HG03097 (cell line): ENCODE measurements around the gene AGXT.
"Not testable (repeated sequence)": the region's sequence is repeated elsewhere in the genome, so short reads cannot be mapped to it uniquely, and the experiment has no call there.

Source experiments
- ATAC-seq: cut with Tn5 transposase; IDR thresholded peaks from one replicate; pipeline ENCODE4 v1.9.1; 2021; ENCODE audit not compliant: unreplicated experiment, low FRiP score

The AGXT gene

DNA sequence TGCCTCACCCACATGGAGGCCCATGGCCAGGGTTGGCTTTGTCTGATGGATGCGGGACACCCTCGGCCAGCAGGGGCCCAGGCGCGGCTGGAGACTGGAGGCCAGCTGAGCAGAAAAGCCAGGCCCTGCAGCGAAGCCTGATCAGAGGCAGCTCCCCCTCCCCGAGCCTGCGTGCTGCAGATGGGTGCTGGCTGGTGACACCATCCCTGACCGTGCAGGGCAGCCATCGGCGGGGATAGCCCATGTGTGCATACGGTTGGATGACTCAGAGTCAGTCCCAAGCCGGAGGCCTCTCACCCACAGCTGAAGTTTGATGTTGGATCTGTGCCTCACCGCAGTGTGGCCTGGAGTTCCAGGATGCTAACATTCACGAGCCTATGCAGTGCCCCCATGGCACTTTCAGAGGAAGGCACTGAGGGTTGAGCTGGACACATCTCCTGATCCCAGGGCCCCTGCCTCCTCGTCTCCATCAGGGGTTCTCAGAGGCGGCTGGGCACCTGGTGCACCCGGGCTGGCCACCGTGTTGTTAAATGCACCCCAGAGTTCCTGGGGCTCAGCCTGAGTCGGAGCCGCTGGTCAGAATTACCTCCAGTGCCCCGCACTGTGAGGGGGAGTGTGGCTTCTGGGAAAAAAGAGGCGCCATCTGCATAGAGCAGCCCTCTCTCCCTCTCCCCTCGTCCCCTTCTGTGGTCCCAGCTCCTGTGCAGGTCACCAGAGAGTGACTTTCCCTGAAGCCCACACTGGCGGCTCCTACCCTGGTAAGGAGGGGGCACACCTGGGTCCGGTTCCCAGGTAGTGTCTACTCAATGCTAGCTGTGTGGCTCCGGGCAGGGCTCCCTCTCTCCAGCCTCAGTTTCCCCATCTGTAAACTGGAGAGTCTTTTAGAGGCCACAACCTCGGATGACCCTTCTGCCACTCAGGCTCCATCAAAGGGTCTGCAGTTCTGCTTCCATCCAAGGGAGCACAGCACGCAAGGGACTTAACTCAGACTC, 29.2 kb upstream of the AGXT start:
- no peak for ATAC-seq

DNA sequence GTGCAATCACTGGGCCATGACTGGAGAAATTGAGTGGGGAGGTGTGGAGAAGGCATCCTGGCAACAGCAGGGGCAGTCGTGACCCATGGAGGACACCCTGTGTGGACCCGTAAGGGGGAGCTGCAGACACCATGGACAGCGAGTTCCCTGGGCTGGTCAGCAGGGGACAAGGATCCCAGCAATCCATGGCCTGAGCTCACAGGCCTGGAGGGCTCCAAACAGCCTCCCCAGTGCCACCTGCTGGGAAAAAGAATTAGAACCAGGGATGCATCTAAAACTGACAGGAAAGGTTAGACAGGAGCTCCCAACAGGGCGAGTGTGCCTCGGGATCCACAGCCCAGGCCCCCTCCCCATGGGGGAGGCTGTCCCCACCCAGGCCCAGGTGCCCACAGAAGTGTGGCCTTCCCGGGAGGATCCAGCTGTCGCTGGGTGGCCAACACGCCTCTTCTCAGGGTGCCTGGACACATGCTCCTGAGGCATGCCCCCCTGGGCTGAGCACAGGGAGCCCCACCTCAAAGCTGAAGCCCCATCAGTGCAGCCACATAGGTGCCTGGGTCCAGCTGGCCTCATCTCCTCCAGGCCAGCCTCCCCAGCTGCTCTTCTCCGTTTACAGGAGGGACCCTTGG, 28.1 kb upstream of the AGXT start:
- ATAC-seq = no peak

DNA sequence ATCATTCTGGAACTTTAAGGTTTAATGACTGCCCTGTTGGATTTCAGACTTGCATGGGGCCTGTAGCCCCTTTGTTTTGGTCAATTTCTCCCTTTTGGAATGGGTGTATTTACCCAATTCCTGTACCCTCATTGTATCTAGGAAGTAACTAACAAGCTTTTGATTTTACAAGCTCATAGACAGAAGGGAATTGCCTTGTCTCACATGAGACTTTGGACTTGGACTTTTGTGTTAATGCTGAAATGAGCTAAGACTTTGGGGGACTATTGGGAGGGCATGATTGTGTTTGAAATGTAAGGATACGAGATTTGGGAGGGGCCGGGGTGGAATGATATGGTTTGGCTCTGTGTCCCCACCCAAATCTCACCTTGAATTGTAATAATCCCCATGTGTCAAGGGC, 22.3 kb upstream of the AGXT start:
- not testable (repeated sequence) for ATAC-seq

DNA sequence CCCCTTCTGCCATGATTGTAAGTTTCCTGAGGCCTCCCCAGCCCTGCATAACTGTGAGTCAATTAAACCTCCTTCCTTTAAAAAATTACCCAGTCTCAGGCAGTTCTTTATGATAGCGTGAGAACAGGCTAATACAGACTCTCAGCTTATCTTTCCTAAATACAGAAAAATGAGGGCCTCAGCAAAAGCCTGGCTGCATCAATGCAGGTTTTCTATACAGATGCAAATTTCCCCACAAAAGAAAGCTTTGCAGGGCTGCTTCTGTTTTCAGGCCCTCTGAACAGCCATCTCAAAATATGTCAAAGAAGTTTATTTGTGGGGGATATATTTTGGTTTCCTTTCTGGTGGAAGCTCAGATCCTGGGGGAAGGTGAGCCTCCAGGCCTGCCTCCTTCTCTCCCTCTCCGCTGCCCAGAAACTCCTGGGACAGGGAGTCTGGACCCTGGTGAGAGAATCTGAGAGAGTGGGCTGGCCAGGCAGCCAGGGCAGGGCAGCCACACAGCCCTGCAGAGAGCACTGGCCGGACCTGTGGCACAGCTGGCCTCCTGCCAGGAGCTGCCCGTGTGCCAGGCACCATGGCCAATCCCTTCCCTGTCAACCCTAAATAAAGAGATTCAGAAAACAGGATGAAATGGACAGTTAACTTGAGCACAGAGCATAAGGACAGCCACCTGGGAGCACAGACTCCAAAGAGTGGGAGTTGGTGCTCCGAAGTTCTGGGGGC, 21.6 kb upstream of the AGXT start:
- ATAC-seq = no peak

DNA sequence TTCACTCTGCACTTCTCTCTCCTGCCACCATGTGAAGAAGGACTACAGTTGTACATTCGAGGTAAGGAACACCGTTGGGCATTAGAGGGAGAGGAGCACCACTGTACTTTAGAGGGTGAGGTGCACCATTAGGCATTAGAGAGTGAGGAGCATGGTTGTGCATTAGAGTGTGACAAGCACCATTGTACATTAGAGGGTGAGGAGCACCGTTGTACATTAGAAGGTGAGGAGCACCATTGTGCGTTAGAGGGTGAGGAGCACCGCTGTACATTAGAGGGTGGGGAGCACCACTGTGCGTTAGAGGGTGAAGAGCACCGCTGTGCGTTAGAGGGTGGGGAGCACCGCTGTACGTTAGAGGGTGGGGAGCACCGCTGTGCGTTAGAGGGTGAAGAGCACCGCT, 20.8 kb upstream of the AGXT start:
- no peak for ATAC-seq

DNA sequence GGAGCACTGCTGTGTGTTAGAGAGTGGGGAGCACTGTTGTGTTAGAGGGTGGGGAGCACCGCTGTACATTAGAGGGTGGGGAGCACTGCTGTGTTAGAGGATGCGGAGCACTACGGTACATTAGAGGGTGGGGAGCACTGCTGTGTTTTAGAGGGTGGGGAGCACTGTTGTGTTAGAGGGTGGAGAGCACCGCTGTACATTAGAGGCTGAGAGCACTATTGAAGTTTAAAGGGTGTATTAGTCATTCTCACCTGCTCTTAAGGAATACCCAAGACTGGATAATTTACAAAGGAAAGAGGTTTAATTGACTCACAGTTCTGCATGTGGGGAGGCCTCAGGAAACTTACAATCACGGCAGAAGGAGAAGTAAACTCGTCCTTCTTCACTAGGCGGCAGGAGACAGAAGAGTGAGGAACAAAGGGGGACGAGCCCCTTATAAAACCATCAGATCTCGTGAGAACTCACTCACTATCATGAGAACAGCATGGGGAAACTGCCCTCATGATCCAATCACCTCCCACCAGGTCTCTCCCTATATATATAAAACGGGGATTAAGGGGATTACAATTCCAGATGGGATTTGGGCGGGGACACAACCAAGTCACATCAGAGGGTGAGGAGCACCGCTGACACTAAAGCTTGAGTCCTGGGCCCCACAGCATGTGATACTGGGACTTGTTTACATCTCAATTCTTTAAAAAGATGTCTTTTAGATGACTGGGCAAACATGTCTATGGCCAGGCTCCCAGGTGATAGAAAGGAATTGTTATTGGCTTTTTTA, 19.5 kb upstream of the AGXT start:
- ATAC-seq = no peak

DNA sequence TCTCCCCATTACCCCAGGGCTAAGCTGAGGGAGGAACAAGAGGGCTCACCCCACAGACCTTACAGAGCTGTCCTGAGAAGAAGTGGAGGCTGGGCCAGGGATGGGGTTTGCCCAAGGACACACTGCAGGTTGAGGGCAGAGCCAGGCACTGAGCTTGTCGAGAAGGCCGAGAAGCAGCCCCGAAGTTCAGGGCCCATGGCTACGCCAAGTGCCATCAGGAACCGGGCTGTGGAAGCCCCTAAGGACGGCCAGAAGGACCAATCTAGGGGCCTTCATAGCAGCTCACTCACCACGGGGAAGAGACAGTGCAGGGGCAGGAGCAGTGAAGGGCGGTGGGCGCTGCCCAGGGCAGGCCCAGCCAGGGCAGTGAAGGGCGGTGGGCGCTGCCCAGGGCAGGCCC, 18.6 kb upstream of the AGXT start:
- ATAC-seq = no peak

DNA sequence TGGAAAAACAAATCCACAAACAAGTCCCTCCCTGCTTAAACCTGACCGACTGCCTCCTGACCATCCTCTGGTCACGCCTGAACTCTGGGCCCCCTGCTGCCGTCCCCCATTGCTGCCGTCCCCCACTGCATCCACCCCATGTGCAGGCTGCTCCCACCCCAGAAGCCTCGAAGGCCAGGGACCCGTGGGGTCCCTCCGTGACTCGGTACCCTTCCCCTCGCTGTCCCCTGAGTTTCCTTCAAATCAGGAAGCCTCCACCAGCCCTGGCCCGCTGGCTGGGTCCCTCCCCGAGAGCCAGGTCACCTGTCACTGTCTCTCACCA, 17.9 kb upstream of the AGXT start:
- no peak for ATAC-seq

DNA sequence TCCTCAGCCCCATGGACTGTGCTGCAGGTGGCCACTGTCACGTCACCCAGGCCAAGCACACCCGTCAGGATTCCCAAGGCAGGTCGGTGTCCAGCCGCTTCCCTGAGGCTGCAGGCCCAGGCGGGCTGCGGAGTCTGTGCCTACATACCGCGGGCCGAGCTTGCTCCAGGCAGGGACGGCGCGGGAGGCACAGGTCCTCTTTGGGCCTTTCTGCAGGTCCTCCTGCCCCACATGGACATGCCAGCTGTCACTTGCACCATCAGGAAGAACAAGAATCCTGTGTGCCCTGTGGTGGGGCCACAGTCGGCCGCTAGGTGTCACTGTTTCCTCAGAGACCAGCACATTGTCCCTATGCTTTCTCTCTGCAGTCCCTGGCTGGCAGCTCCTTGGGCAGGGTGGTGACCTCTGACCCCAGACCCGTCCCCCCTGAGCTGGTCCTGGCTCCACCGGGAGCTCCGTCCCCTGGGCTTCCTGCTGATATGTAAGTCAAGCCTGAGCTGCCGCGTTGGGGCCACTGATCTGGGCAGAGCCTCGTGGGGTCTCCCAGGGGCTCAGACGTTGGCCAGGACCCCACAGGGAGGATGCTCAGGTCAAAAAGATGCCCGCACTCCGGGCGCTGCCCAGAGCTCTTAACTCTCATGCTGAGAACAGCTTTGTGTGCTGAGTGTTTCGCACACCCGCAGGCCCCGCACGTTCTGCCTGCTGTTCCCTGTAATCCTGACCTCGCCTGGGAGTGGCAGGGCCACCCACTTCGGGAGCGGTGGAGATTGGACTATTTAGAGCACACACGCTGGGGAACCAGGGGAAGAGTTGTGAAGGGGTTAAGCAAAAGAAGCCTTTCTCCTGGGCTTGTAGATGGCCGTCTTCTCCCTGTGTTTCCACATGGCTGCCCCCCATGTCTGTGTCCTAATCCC, 17.3 kb upstream of the AGXT start:
- no peak for ATAC-seq

DNA sequence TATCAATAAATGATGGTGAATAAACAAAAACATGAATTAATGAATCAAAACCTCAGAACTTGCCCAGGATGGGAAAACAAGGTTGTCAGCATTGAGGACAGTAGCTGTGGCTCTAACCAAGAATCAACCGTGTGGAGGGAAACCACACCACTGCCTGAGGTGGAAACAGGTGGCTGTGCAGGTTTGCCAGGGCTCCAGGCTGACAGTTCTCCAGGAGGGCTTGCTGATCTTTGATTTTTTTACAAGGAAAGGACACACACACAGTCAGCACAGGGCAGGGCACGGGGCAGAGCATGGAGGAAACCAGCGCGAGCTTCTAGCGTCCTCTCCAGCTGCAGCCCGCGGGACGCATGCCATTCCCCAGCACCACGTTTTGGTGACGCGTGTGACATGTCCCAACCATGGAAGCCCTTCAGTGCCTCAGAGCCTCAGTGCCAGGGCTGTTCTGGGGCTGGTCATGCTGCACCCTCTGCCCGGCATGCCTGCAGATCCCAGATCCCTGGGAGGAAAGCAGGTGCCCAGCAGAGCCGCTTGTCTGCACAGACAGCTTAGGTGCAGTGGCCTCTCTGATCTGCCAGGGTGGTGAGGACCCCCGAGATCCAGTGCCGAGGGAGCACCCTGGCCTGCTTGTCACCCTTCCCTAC, 15.8 kb upstream of the AGXT start:
- ATAC-seq = no peak

DNA sequence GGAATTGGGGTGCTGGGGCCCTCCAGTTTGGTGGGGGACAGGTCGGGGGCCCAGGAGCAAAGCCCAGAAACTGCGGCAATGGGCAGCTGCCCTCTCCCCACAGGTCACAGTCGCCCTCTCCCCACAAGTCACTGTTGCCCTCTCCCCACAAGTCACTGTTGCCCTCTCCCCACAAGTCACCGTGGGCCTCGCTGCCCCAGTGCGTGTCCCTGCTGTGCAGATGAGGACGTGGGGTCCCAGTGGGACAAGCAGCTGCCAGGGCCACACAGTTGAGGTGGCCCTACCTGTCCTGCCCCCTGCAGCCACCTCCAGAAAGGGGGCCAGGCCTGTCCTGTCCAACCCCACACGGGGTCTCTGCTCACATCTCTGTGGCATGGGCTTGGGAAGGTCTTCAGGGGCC, 13.0 kb upstream of the AGXT start:
- ATAC-seq = no peak

DNA sequence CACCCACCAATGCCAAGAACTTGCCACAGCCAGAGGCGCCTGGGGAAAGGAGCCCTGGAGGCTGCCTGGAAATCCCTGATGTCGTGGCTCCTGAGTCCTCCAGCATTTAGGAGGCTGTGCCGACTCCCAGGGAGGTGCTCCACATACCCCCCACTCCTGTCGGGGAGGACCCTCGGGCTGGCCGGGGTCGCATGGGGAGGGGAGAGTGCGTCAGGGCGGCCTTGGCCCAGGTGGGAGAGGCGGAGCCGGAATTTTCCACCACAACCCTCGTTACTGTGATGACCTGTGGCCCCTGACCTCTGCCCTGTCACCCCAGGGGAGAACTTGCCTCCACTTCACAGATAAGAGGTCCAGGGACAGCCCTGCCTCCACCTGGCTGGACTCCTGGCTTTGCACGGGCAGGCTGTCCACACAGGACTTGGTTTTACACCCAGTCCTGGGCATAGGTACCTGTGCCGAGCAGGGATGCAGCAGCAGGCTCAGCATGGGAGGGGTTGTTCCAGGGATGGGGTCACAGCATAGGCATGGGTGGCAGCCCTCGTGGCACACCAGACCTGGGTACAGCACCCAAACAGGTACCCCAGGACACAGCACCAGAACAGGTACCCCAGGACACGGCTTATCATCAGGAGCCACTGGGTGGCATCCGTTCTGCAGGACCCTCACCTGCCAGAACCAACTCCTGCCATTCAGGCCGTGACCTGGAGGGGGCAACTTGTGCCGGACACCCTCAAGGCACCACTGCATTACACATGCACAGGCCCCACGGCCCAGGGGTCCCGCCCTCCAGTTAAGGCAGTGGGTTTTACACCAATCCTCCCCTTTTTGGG, 12.3 kb upstream of the AGXT start:
- no peak for ATAC-seq

DNA sequence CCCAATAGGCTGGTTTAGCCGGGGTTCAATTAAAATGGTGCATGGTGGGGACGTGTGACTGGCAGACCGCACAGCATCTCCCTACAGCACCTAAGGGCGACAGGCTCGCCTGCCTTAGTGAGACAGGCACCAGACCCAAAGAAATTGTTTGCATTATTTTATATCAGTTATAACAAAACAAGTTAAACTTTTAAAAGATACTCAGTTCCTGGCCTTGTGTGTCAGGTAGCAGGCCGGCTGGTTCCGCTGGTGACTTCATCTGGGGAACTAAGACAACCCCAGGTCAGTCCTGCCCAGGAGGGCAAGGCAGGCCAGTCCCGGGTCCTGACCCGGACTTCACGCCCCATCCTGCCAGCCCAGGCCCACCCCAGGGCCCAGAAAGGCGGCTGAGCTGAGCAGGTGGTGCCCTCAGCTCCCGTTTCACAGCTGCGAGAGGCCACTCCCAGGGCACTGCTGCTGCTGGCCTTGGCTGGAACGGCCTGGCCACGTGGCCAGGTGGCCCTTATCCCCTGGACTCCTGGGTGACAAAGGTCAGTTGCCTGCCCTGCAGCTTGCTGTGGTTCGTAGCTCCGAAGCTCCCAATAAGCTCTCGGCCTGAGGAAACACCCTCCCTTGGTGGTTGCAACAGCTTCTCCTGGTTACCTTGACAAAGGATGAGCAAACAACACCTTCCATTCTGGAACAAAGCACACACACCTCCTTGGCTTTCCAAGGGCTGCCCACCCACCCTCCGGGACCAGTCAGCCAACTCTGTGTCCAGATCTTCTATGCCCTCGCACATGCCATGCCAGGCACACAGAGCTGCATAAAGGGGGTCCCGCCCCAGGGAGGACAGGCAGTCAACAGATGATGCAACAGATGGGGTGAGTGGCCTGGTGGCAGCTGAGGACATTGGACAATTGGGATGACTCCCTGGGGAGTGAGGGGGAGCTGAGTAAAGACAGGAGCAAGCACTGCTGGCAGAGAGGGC, 11.3 kb upstream of the AGXT start:
- ATAC-seq = no peak

DNA sequence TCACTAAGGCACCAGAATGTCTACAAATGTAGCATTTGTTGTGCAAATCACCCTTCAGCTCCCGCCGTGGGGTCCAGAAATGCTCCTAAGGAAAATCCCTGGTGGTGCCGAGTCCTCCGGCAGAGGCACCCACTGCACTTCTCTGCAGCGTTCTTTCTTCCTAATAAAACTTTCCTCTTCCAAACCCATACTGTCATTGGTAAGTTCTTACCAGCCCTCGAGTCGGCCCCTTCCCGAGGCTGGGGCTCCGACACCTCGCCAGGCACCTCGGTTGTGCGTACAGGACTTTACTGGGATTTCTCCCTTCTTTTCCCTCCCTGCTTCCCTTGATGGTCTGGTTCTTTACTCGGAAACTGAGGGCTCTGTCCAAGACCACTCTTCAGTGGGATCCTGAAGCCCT, 10.3 kb upstream of the AGXT start:
- ATAC-seq = no peak

DNA sequence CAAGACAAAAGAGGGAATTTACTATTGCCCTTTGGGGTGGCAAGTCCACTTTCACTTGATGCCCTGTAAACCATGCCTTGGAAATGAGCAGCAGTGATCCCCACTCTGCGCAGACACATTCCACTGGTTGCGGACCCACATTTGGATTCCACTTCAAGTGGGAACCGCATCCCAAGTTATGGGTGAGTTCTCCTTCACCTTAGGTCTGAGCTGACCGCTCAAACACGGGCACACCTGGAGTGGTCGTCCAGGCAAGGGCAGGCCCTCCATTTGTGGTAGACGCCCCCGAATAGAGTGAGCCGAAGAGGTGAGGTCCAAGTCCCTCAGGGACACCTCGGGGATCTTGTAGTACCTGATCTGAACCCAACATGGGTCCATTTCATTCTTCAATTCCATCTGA, 9.8 kb upstream of the AGXT start:
- no peak for ATAC-seq

DNA sequence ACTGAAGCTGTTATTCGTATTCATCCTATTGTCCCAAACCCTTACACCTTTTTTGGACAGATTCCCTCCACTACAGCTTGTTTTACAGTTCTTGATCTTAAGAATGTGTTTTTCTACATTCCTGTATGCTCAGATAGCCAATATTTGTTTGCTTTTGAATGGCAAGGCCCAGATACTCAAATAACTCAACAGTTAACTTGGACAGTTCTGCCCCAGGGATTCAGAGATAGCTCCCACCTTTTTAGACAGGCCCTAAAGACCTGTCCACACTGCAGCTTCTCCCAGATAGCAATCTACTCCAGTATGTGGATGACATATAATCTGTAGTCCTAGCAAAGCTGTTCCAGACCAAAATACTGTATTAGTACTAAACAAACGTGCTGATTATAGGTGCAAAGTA, 7.1 kb upstream of the AGXT start:
- ATAC-seq = no peak

DNA sequence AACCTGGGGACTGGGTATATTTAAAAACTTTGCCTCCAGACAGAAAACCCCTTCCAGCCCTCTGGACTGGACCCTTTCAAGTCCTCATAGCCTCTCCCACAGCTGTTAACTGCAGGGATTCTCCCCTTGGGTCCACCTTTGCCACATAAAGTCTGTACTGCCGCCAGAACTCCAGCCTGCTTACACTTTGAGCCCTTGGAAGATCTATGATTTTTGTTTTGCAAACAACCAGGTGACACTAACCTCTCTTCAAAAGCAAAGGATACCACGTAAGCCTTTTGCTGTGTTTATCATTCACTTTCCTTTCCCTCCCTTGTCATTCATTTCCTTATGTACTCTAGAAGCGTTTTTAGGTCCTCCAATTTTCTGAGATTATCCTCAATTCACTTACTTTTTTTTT, 4.1 kb upstream of the AGXT start:
- ATAC-seq = no peak
